ENCODE data around the gene KIAA1217. TPM values are rescaled to one million over a fixed set of nuclear protein-coding genes. Genes with fewer than 3 reads are reported as not detected.

KIAA1217 gene
- total RNA-seq, 1 donor from 2014 or later: 161 TPM

GRCh38 chr10:24448351-24448999 lies 239.5 kb downstream of the KIAA1217 start:
- TF ChIP-seq CTCF (IDR thresholded peaks at IDR 0.05; ENCODE audit: unreplicated experiment): no peak
- Mint-ChIP-seq H3K9me3 (no peaks in the 10 kb centered on the region), H3K27me3 (ENCODE audit: low read depth) (no peaks in the 10 kb centered on the region), H3K4me3 (no peak overlapping the region), H3K27ac (peak overlapping the region; percentile 80), H3K4me1 (peaks cover 28% of the 10 kb centered on the region), H3K36me3 (peaks cover 39% of the 10 kb centered on the region)
- no peak for DNase-seq (ENCODE audit: low spot score in 2 of 2, unreplicated experiment in 2 of 2)

GRCh38 chr10:24449321-24449740 lies 240.4 kb downstream of the KIAA1217 start:
- Mint-ChIP-seq H3K4me3 (no peak overlapping the region), H3K4me1 (peaks cover 29% of the 10 kb centered on the region), H3K27me3 (ENCODE audit: low read depth) (no peaks in the 10 kb centered on the region), H3K9me3 (no peaks in the 10 kb centered on the region), H3K27ac (peak overlapping the region; percentile 80), H3K36me3 (peaks cover 35% of the 10 kb centered on the region)
- TF ChIP-seq CTCF (IDR thresholded peaks at IDR 0.05; ENCODE audit: unreplicated experiment): no peak
- no peak for DNase-seq (ENCODE audit: low spot score in 2 of 2, unreplicated experiment in 2 of 2)

GRCh38 chr10:24449769-24450310 lies 240.9 kb downstream of the KIAA1217 start:
- no peak overlapping the region for H3K4me3 Mint-ChIP-seq
- H3K9me3 Mint-ChIP-seq: no peaks in the 10 kb centered on the region
- H3K27ac Mint-ChIP-seq: peak overlapping the region; percentile 80
- no peak for DNase-seq (ENCODE audit: low spot score in 2 of 2, unreplicated experiment in 2 of 2)
- peaks cover 29% of the 10 kb centered on the region for H3K4me1 Mint-ChIP-seq
- no peaks in the 10 kb centered on the region for H3K27me3 Mint-ChIP-seq (ENCODE audit: low read depth)
- H3K36me3 Mint-ChIP-seq: peaks cover 30% of the 10 kb centered on the region
- no peak for TF ChIP-seq CTCF (IDR thresholded peaks at IDR 0.05; ENCODE audit: unreplicated experiment)

GRCh38 chr10:24451325-24451820 lies 242.4 kb downstream of the KIAA1217 start:
- no peaks in the 10 kb centered on the region for H3K9me3 Mint-ChIP-seq
- peaks cover 30% of the 10 kb centered on the region for H3K4me1 Mint-ChIP-seq
- TF ChIP-seq CTCF (IDR thresholded peaks at IDR 0.05; ENCODE audit: unreplicated experiment): no peak
- H3K36me3 Mint-ChIP-seq: peaks cover 25% of the 10 kb centered on the region
- DNase-seq (ENCODE audit: low spot score in 2 of 2, unreplicated experiment in 2 of 2): no peak
- H3K27ac Mint-ChIP-seq: peak overlapping the region; percentile 78
- no peaks in the 10 kb centered on the region for H3K27me3 Mint-ChIP-seq (ENCODE audit: low read depth)
- no peak overlapping the region for H3K4me3 Mint-ChIP-seq

GRCh38 chr10:24452030-24452429 lies 243.1 kb downstream of the KIAA1217 start:
- no peaks in the 10 kb centered on the region for H3K27me3 Mint-ChIP-seq (ENCODE audit: low read depth)
- H3K4me1 Mint-ChIP-seq: peaks cover 31% of the 10 kb centered on the region
- TF ChIP-seq CTCF (IDR thresholded peaks at IDR 0.05; ENCODE audit: unreplicated experiment): no peak
- H3K9me3 Mint-ChIP-seq: no peaks in the 10 kb centered on the region
- no peak overlapping the region for H3K27ac Mint-ChIP-seq
- DNase-seq (ENCODE audit: low spot score in 2 of 2, unreplicated experiment in 2 of 2): no peak
- H3K4me3 Mint-ChIP-seq: no peak overlapping the region
- peaks cover 20% of the 10 kb centered on the region for H3K36me3 Mint-ChIP-seq
